Central memory CD8-positive, alpha-beta T cell (primary cell): Measurements from ENCODE around the gene NGB.

ENCODE experiments used
- ATAC-seq: fragments of 150-1000 bp; cut with Tn5 transposase; replicated peaks from 2 replicates; pipeline ENCODE4 v1.10.0; 2022; ENCODE audit warnings: mild to moderate bottlenecking, moderate FRiP score, moderate number of reproducible peaks; ENCODE audit not compliant: poor library complexity, severe bottlenecking; ENCODE audit errors: extremely low read depth
- DNase-seq, 2 donors: peaks; one replicate each; pipeline ENCODE4 v3.0.0; 2021; ENCODE audit warnings: low spot score in 2 of 2
- H3K27ac Mint-ChIP-seq: one replicate; pipeline ENCODE4 v1.8.0; 2022; ENCODE audit warnings: low read depth, mild to moderate bottlenecking, moderate library complexity, mixed read lengths
- H3K27me3 Mint-ChIP-seq: one replicate; pipeline ENCODE4 v1.8.0; 2022; ENCODE audit warnings: mixed read lengths
- H3K36me3 Mint-ChIP-seq: one replicate; pipeline ENCODE4 v1.8.0; 2022; ENCODE audit warnings: mild to moderate bottlenecking, moderate library complexity, mixed read lengths; ENCODE audit not compliant: insufficient read depth
- H3K4me1 Mint-ChIP-seq: one replicate; pipeline ENCODE4 v1.8.0; 2022; ENCODE audit warnings: mixed read lengths
- H3K4me3 Mint-ChIP-seq: one replicate; pipeline ENCODE4 v1.8.0; 2022; ENCODE audit warnings: mild to moderate bottlenecking, moderate library complexity, mixed read lengths
- H3K9me3 Mint-ChIP-seq: one replicate; pipeline ENCODE4 v1.8.0; 2022; ENCODE audit warnings: mixed read lengths

The NGB gene

GRCh38 chr14:77238356-77238755 lies 32.6 kb downstream of the NGB start:
- no peaks in the 10 kb centered on the region for H3K27me3 Mint-ChIP-seq
- ATAC-seq: no peak
- H3K4me1 Mint-ChIP-seq: no peaks in the 10 kb centered on the region
- H3K36me3 Mint-ChIP-seq: peaks cover 2% of the 10 kb centered on the region
- H3K9me3 Mint-ChIP-seq: no peaks in the 10 kb centered on the region
- no peak for DNase-seq
- H3K27ac Mint-ChIP-seq: no peak overlapping the region
- H3K4me3 Mint-ChIP-seq: no peak overlapping the region

- no peaks in the 10 kb centered on the region for H3K4me1 Mint-ChIP-seq
- no peak overlapping the region for H3K27ac Mint-ChIP-seq
- no peaks in the 10 kb centered on the region for H3K9me3 Mint-ChIP-seq
- DNase-seq: no peak
- H3K36me3 Mint-ChIP-seq: peaks cover 2% of the 10 kb centered on the region
- no peak overlapping the region for H3K4me3 Mint-ChIP-seq
- no peak for ATAC-seq
- H3K27me3 Mint-ChIP-seq: no peaks in the 10 kb centered on the region
Observed at GRCh38 chr14:77236814-77237213, 34.2 kb downstream of the NGB start.

- Mint-ChIP-seq H3K9me3 (no peaks in the 10 kb centered on the region), H3K36me3 (no peaks in the 10 kb centered on the region), H3K27me3 (no peaks in the 10 kb centered on the region), H3K4me3 (no peak overlapping the region), H3K4me1 (no peaks in the 10 kb centered on the region), H3K27ac (no peak overlapping the region)
- DNase-seq (no peak), ATAC-seq (no peak)
Observed at GRCh38 chr14:77231721-77232120, 39.3 kb downstream of the NGB start.

- Mint-ChIP-seq H3K4me3 (no peak overlapping the region), H3K9me3 (no peaks in the 10 kb centered on the region), H3K27ac (no peak overlapping the region), H3K4me1 (no peaks in the 10 kb centered on the region), H3K27me3 (no peaks in the 10 kb centered on the region), H3K36me3 (no peaks in the 10 kb centered on the region)
- no peak for ATAC-seq
- DNase-seq: no peak
Observed at GRCh38 chr14:77230914-77231313, 40.1 kb downstream of the NGB start.

GRCh38 chr14:77228056-77228455 lies 43.0 kb downstream of the NGB start:
- ATAC-seq (no peak), DNase-seq (no peak)
- H3K9me3 Mint-ChIP-seq: no peaks in the 10 kb centered on the region

GRCh38 chr14:77225892-77226557 lies 45.0 kb downstream of the NGB start:
- Mint-ChIP-seq H3K4me3 (no peak overlapping the region), H3K36me3 (no peaks in the 10 kb centered on the region), H3K4me1 (peaks cover 9% of the 10 kb centered on the region), H3K27ac (no peak overlapping the region), H3K27me3 (no peaks in the 10 kb centered on the region), H3K9me3 (peaks cover 4% of the 10 kb centered on the region)
- ATAC-seq (no peak), DNase-seq (no peak)

More at GRCh38 chr14:77228056-77228455, 43.0 kb downstream of the NGB start:
- no peak overlapping the region for H3K27ac Mint-ChIP-seq
- H3K27me3 Mint-ChIP-seq: no peaks in the 10 kb centered on the region
- no peaks in the 10 kb centered on the region for H3K4me1 Mint-ChIP-seq
- no peak overlapping the region for H3K4me3 Mint-ChIP-seq
- no peaks in the 10 kb centered on the region for H3K36me3 Mint-ChIP-seq

- Mint-ChIP-seq H3K36me3 (no peaks in the 10 kb centered on the region), H3K27me3 (no peaks in the 10 kb centered on the region), H3K4me1 (peaks cover 9% of the 10 kb centered on the region), H3K9me3 (peaks cover 4% of the 10 kb centered on the region), H3K4me3 (no peak overlapping the region), H3K27ac (no peak overlapping the region)
- no peak for ATAC-seq
- no peak for DNase-seq
Observed at GRCh38 chr14:77225254-77225653, 45.8 kb downstream of the NGB start.

GRCh38 chr14:77224212-77224611 lies 46.8 kb downstream of the NGB start:
- H3K4me3 Mint-ChIP-seq: no peak overlapping the region
- no peaks in the 10 kb centered on the region for H3K36me3 Mint-ChIP-seq
- ATAC-seq (no peak), DNase-seq (no peak)
- peaks cover 4% of the 10 kb centered on the region for H3K9me3 Mint-ChIP-seq
- peaks cover 9% of the 10 kb centered on the region for H3K4me1 Mint-ChIP-seq
- H3K27me3 Mint-ChIP-seq: no peaks in the 10 kb centered on the region
- H3K27ac Mint-ChIP-seq: no peak overlapping the region

- H3K27ac Mint-ChIP-seq: no peak overlapping the region
- H3K4me3 Mint-ChIP-seq: no peak overlapping the region
- peaks cover 4% of the 10 kb centered on the region for H3K9me3 Mint-ChIP-seq
- no peaks in the 10 kb centered on the region for H3K27me3 Mint-ChIP-seq
- H3K4me1 Mint-ChIP-seq: peaks cover 9% of the 10 kb centered on the region
- no peaks in the 10 kb centered on the region for H3K36me3 Mint-ChIP-seq
- ATAC-seq: no peak
- DNase-seq: no peak
Observed at GRCh38 chr14:77222546-77223225, 48.3 kb downstream of the NGB start.

- Mint-ChIP-seq H3K9me3 (peaks cover 4% of the 10 kb centered on the region), H3K27me3 (peaks cover 13% of the 10 kb centered on the region), H3K4me1 (peaks cover 9% of the 10 kb centered on the region), H3K4me3 (no peak overlapping the region), H3K27ac (no peak overlapping the region), H3K36me3 (no peaks in the 10 kb centered on the region)
- no peak for ATAC-seq
- no peak for DNase-seq
Observed at GRCh38 chr14:77221241-77221871, 49.6 kb downstream of the NGB start.

- Mint-ChIP-seq H3K4me3 (no peak overlapping the region), H3K4me1 (peaks cover 9% of the 10 kb centered on the region), H3K27me3 (peaks cover 22% of the 10 kb centered on the region), H3K27ac (no peak overlapping the region), H3K36me3 (no peaks in the 10 kb centered on the region), H3K9me3 (peaks cover 4% of the 10 kb centered on the region)
- ATAC-seq: no peak
- DNase-seq: no peak
Observed at GRCh38 chr14:77220246-77221017, 50.6 kb downstream of the NGB start.

- Mint-ChIP-seq H3K9me3 (peaks cover 4% of the 10 kb centered on the region), H3K36me3 (no peaks in the 10 kb centered on the region), H3K4me3 (no peak overlapping the region), H3K27ac (no peak overlapping the region), H3K27me3 (peaks cover 31% of the 10 kb centered on the region), H3K4me1 (peaks cover 9% of the 10 kb centered on the region)
- DNase-seq (no peak), ATAC-seq (no peak)
Observed at GRCh38 chr14:77219591-77219990, 51.4 kb downstream of the NGB start.
